ENCODE results near the gene PDZRN3. TPM values are rescaled to one million over a fixed set of nuclear protein-coding genes. Genes with fewer than 3 reads are reported as not detected.

Gene PDZRN3
- total RNA-seq, 1 donor from 2014 or later: 4.1 TPM

DNA sequence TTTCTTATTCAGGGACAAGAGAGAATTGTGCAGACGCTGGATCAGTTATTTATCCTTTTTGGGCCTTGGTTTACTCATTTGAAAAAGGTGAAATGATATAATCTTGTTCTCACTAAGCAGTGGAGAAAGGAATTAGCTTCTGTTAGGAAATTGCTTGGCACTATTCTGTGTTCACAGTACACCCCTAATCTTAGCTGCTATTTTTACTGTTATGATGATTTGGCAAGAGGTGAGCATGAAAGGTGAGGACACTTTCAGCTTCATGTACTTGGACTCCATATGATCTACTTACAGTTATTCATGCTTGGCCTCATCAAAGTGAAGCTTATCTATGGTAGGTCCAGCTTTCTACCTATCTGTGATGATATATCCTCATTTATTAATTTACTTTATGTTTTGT is 282.7 kb downstream of the PDZRN3 start:
- H3K4me3 ChIP-seq (ENCODE audit: low read depth, low read length): no peak overlapping the region
- TF ChIP-seq, protein P1, sequence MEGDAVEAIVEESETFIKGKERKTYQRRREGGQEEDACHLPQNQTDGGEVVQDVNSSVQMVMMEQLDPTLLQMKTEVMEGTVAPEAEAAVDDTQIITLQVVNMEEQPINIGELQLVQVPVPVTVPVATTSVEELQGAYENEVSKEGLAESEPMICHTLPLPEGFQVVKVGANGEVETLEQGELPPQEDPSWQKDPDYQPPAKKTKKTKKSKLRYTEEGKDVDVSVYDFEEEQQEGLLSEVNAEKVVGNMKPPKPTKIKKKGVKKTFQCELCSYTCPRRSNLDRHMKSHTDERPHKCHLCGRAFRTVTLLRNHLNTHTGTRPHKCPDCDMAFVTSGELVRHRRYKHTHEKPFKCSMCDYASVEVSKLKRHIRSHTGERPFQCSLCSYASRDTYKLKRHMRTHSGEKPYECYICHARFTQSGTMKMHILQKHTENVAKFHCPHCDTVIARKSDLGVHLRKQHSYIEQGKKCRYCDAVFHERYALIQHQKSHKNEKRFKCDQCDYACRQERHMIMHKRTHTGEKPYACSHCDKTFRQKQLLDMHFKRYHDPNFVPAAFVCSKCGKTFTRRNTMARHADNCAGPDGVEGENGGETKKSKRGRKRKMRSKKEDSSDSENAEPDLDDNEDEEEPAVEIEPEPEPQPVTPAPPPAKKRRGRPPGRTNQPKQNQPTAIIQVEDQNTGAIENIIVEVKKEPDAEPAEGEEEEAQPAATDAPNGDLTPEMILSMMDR (IDR thresholded peaks at IDR 0.05; ENCODE audit: insufficient read depth, low read length, poor library complexity, severe bottlenecking): no peak
- no peak for DNase-seq (ENCODE audit: low read depth)

DNA sequence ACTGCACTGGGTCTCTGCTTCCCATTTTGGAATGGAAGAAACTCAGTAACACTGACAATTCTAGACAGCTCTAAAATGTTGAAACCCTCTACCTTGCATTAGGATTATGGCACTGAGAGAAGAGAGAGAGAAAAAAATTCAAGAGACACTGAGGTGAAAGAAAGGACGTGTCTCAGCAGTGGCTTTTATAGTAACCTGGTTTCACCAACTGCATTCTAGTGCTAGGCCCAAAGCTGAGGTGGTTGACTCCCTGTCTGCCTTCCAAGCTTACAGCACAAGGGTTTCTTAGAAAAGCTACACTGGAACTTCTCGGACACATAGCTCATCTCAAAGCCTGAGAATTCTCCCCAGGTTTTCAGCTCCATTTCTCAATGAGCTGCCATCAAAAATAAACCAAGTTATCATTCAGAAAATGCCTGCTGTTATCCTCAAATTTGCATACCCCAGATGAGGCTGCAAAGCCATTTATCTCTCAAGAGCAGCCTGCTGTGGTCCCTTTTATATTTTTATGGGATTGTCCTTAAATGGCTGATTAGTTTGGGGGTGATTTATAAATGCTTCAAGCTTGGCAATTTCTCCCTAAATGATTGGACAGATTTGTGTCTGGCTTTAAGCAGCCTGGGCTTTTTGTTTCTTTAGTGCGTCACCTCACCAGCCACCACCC is 283.3 kb downstream of the PDZRN3 start:
- no peak for DNase-seq (ENCODE audit: low read depth)
- TF ChIP-seq, protein P1 (IDR thresholded peaks at IDR 0.05; ENCODE audit: insufficient read depth, low read length, poor library complexity, severe bottlenecking): no peak
- no peaks in the 10 kb centered on the region for H3K36me3 ChIP-seq (ENCODE audit: control insufficient read depth, insufficient read depth, low read length)
- H3K4me3 ChIP-seq (ENCODE audit: low read depth, low read length): no peak overlapping the region
- H3K27me3 ChIP-seq (ENCODE audit: control insufficient read depth, insufficient read depth, low read length): no peaks in the 10 kb centered on the region

More for the DNA sequence above, 282.7 kb downstream of the PDZRN3 start:
- Histone ChIP-seq H3K36me3 (ENCODE audit: control insufficient read depth, insufficient read depth, low read length) (no peaks in the 10 kb centered on the region), H3K27me3 (ENCODE audit: control insufficient read depth, insufficient read depth, low read length) (no peaks in the 10 kb centered on the region)

DNA sequence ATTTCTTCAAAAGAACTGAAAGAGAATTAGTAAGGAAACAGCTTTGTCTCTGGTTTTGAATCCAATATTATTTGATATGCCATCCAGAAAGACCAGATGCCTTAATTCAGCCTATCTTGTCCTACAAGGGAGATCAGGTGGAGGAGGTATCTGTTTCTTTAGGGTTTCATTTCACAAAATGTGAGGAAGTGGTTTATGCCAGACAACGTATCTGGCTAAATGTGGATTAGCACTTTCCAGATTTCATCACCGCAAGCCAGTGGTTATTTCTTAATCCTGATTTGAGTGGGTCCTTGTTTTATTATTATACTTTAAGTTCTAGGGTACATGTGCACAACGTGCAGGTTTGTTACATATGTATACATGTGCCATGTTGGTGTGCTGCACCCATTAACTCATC is 292.2 kb downstream of the PDZRN3 start:
- Histone ChIP-seq H3K27me3 (ENCODE audit: control insufficient read depth, insufficient read depth, low read length) (no peaks in the 10 kb centered on the region), H3K36me3 (ENCODE audit: control insufficient read depth, insufficient read depth, low read length) (no peaks in the 10 kb centered on the region), H3K4me3 (ENCODE audit: low read depth, low read length) (no peak overlapping the region)
- TF ChIP-seq, protein P1 (IDR thresholded peaks at IDR 0.05; ENCODE audit: insufficient read depth, low read length, poor library complexity, severe bottlenecking): no peak
- DNase-seq (ENCODE audit: low read depth): no peak

Measured in kidney epithelial cell (primary cell).